Neural cell (in vitro differentiated cells): Measurements from ENCODE around the gene MR1.

Experiments
- EP300 ChIP-seq: fragments of 450-650 bp; conservative IDR thresholded peaks from 2 replicates; pipeline ENCODE4 v1.6.1; 2014; ENCODE audit warnings: antibody characterized with exemption, mild to moderate bottlenecking, moderate library complexity; ENCODE audit not compliant: poor library complexity, severe bottlenecking
- EZH2 ChIP-seq: fragments of 200-600, 300-800 bp; shearing (Covaris generic), sonication (generic); IDR thresholded peaks from 2 replicates; pipeline ENCODE4 v1.6.1; 2014; ENCODE audit warnings: antibody characterized with exemption, low read length, borderline replicate concordance, mild to moderate bottlenecking; ENCODE audit not compliant: insufficient read depth, poor library complexity, severe bottlenecking
- MXI1 ChIP-seq: fragments of 450-650 bp; conservative IDR thresholded peaks from 2 replicates; pipeline ENCODE4 v1.6.1; 2014; ENCODE audit warnings: antibody characterized with exemption, mild to moderate bottlenecking; ENCODE audit not compliant: poor library complexity, severe bottlenecking
- POLR2AphosphoS5 ChIP-seq: IDR thresholded peaks from 2 replicates; pipeline ENCODE4 v1.6.1; 2012
- RAD21 ChIP-seq: fragments of 450-650 bp; conservative IDR thresholded peaks from 2 replicates; pipeline ENCODE4 v1.6.1; 2014; ENCODE audit warnings: antibody characterized with exemption, mild to moderate bottlenecking, moderate library complexity
- SMC3 ChIP-seq: fragments of 450-650 bp; conservative IDR thresholded peaks from 2 replicates; pipeline ENCODE4 v1.6.1; 2014; ENCODE audit warnings: antibody characterized with exemption, mild to moderate bottlenecking, moderate library complexity; ENCODE audit not compliant: poor library complexity
- TAF1 ChIP-seq: IDR thresholded peaks from 2 replicates; pipeline ENCODE4 v1.6.1; 2012; ENCODE audit warnings: low read depth
- TF ChIP-seq, protein P1 (sequence below): fragments of 450-650 bp; IDR thresholded peaks from 2 replicates; pipeline ENCODE4 v1.5.1; 2014; ENCODE audit warnings: antibody characterized with exemption, mild to moderate bottlenecking, moderate library complexity; ENCODE audit not compliant: poor library complexity, severe bottlenecking
- TF ChIP-seq, protein P2 (sequence below): IDR thresholded peaks from 2 replicates; pipeline ENCODE4 v1.6.1; 2012; ENCODE audit warnings: borderline replicate concordance

DNA sequence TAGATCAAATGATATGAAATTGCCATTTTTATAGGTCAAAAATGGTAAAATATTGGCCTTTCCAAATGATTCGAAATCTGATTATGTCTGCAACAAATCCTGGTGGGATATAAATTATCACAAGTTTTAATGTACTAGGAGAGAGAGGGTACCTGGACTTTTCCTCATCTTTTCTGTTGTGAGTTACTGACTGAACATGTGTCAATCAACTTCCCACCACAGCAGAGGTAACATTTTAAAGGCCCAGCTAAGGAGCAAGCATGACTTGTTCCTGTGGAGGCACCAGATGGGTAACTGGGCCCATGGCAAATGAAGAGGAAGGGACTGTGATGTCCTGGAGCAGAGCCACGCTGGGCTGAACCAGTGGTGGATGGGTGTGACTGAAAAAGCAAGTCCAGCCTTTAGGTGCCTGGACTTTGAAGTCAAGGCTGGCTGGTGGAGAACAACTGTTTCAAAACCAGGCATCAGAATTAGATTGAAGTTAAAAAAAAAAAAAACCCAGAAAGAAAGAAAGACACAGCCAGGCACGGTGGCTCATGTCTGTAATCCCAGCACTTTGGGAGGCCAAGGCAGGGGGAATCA, 6.6 kb downstream of the MR1 start:
- TF ChIP-seq RAD21, result no peak
- no peak for TF ChIP-seq EZH2
- TF ChIP-seq, protein P1, sequence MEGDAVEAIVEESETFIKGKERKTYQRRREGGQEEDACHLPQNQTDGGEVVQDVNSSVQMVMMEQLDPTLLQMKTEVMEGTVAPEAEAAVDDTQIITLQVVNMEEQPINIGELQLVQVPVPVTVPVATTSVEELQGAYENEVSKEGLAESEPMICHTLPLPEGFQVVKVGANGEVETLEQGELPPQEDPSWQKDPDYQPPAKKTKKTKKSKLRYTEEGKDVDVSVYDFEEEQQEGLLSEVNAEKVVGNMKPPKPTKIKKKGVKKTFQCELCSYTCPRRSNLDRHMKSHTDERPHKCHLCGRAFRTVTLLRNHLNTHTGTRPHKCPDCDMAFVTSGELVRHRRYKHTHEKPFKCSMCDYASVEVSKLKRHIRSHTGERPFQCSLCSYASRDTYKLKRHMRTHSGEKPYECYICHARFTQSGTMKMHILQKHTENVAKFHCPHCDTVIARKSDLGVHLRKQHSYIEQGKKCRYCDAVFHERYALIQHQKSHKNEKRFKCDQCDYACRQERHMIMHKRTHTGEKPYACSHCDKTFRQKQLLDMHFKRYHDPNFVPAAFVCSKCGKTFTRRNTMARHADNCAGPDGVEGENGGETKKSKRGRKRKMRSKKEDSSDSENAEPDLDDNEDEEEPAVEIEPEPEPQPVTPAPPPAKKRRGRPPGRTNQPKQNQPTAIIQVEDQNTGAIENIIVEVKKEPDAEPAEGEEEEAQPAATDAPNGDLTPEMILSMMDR, result no peak
- no peak for TF ChIP-seq MXI1
- TF ChIP-seq, protein P2, sequence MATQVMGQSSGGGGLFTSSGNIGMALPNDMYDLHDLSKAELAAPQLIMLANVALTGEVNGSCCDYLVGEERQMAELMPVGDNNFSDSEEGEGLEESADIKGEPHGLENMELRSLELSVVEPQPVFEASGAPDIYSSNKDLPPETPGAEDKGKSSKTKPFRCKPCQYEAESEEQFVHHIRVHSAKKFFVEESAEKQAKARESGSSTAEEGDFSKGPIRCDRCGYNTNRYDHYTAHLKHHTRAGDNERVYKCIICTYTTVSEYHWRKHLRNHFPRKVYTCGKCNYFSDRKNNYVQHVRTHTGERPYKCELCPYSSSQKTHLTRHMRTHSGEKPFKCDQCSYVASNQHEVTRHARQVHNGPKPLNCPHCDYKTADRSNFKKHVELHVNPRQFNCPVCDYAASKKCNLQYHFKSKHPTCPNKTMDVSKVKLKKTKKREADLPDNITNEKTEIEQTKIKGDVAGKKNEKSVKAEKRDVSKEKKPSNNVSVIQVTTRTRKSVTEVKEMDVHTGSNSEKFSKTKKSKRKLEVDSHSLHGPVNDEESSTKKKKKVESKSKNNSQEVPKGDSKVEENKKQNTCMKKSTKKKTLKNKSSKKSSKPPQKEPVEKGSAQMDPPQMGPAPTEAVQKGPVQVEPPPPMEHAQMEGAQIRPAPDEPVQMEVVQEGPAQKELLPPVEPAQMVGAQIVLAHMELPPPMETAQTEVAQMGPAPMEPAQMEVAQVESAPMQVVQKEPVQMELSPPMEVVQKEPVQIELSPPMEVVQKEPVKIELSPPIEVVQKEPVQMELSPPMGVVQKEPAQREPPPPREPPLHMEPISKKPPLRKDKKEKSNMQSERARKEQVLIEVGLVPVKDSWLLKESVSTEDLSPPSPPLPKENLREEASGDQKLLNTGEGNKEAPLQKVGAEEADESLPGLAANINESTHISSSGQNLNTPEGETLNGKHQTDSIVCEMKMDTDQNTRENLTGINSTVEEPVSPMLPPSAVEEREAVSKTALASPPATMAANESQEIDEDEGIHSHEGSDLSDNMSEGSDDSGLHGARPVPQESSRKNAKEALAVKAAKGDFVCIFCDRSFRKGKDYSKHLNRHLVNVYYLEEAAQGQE, result no peak
- TF ChIP-seq EP300, result no peak
- TF ChIP-seq POLR2AphosphoS5, result no peak
- TF ChIP-seq SMC3, result no peak
- TF ChIP-seq TAF1, result no peak
